Fibroblast of gingiva (primary cell): ENCODE data around the gene GLOD4.
"Not testable (repeated sequence)": the region's sequence is repeated elsewhere in the genome, so short reads cannot be mapped to it uniquely, and the experiment has no call there.

Experiments
- DNase-seq: peaks from one replicate; pipeline ENCODE4 v3.0.0-alpha.2; 2011; ENCODE audit warnings: low read depth

GLOD4 gene, protein sequence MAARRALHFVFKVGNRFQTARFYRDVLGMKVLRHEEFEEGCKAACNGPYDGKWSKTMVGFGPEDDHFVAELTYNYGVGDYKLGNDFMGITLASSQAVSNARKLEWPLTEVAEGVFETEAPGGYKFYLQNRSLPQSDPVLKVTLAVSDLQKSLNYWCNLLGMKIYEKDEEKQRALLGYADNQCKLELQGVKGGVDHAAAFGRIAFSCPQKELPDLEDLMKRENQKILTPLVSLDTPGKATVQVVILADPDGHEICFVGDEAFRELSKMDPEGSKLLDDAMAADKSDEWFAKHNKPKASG

DNA sequence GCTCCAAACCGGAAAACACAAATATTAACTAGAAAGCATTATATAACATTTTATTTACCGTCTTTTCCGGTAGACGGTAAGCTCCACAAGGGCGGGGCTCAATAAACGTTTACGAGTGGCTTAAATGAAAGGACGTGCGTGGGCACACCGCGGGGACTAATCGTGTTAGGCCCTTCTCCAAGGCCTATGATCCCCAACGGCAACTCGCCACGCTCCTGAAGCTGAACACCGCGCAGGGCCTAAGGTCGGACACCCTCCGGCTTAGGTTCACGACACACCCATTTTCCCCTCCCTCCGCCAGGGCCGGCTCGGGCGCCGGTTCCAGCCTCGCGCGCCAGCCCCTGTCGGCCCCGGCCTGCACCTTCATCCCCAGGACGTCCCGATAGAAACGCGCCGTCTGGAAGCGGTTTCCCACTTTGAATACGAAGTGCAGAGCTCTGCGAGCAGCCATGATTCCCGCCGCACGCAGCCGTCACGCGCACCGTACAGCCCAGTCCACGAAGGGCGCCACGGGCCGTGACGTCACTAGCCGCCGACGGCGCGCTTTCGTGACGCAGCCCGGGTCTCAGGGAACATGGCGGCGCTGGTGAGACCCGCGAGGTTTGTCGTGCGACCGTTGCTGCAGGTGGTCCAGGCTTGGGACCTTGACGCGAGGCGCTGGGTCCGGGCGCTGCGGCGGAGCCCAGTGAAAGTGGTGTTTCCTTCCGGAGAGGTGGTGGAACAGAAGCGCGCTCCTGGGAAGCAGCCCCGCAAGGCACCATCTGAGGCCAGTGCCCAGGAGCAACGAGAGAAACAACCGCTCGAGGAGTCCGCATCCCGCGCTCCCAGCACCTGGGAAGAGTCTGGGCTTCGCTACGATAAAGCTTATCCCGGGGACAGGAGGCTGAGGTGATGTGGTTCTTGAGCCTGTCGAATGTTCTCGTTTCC, at the start of gene GLOD4, which contains the start of gene MRM3:
TSS of gene GLOD4 (minus strand) at position 476 of the 927 bp plus-strand sequence. CDS start at position 451, 25 bp downstream.
TSS of gene MRM3 (plus strand) at position 549 of the 927 bp plus-strand sequence. CDS start at position 575, 26 bp downstream.
- DNase-seq: peak; percentile 80

DNA sequence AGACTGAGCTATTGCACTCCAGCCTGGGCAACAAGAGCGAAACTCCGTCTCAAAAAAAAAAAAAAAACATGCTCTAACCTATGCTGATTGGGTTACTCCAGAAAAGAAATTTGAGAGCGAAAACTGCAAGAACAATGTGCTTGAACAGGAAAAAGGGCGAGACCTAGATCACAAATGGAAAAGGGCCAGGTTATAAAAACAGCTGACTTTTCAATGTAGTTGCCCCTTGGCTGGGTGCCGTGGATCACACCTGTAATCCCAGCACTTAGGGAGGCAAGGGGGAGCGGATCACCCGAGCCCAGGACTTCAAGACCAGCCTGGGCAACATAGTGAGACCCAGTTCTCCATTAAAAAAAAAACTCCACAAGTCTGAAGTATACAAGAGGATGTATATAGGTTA, 48.9 kb upstream of the GLOD4 start:
- no peak for DNase-seq

DNA sequence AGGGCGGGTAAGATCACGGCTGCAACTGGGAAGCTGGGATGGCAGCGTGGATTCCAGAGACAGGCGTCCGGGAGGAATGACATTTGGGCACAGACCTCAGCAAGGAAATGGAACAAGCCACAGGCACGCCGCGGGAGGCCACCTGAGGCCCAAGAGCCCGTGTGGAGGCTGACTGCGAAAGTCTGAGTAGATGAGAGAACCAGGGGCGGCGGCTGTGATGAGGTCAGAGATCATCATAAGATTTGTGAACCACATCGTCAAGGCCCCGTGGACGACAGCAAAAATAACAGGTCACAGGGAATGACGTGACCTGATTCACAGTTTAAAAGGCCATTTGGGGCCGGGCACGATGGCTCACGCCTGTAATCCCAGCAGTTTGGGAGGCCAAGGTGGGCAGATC, 48.3 kb upstream of the GLOD4 start:
- DNase-seq: no peak

DNA sequence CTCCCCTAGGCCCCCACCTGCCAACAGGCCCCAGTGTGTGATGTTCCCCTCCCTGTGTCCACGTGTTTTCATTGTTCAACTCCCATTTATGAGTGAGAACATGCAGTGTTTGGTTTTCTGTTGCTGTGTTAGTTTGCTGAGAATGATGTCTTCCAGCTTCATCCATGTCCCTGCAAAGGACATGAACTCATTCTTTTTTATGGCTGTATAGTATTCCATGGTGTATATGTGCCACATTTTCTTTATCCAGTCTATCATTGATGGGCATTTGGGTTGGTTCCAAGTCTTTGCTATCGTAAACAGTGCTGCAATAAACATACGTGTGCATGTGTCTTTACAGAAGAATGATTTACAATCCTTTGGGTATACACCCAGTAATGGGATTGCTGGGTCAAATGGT, 47.5 kb upstream of the GLOD4 start:
- not testable (repeated sequence) for DNase-seq

DNA sequence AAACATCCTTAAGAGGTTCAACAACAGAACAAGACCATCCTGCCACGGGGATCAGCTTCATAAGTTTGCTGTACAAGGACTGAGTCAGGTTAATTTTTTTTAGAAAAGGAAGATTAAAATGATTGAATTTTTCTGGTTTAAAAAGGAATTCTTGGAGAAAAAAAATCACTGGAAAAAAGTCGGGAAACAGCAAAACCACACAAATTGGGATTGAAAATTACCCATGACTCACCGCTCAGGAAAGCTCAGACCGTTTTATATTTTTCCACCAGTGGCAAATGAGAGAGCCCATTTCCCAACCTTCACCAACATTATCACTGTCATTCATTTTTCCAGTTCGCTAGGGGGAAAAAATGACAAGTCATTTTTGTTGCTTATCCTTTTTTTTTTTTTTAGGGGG, 46.7 kb upstream of the GLOD4 start:
- DNase-seq: no peak

DNA sequence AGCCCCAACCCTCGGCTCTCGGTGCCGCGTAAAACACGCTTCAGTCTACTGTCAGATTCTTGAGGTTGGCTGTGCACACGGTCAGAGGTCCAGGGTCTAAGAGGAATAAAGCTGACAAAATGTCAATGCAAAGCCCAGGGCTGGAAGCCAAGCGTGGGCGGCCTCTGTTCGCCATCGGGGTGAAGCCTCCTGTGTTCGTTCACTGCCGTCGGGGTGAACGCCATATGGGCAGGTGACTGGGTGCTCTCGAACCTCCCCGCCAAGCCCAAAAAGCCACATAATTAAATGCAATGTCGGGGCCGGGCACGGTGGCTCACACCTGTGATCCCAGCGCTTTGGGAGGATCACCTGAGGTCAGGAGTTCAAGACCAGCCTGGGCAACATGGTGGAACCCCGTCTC, 44.7 kb upstream of the GLOD4 start:
- no peak for DNase-seq

DNA sequence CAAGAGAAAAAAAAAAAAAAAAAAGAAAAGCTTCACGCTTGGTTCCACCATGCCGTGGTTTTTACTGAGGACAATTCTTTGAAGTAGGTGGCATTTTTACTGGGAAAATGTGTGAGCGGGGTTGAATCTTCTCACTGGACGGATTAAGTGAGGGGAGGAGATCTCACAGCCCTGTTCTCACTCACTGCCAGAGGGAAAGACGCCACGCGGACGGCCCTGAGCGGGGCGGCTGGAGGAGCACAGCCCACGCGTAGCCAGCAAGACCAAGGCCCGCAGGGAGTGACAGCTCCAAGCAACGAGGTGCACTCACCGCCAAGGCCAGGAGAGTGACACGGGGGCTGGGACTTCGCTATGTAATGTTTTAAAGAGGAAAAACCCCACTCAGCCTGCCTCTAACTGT, 43.1 kb upstream of the GLOD4 start:
- DNase-seq: no peak

DNA sequence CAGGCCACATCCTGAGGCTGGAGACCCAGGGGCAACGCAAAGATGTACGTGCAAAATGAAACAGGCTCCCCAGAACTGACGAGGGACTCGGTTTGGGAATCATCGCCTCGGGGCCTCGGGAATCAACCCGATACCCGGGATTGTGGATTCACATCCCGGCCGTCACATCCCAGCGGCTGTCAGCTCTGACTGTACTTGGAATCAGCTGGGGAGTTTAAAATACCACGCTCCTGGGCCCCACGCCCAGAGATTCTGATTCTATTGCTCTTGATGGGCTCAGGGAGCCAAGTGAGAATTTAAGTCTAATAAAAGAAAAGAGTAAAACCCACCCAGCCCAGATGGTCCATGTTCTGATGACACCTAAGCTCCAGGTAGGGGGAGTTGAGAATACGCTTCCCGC, 42.3 kb upstream of the GLOD4 start:
- DNase-seq: no peak

DNA sequence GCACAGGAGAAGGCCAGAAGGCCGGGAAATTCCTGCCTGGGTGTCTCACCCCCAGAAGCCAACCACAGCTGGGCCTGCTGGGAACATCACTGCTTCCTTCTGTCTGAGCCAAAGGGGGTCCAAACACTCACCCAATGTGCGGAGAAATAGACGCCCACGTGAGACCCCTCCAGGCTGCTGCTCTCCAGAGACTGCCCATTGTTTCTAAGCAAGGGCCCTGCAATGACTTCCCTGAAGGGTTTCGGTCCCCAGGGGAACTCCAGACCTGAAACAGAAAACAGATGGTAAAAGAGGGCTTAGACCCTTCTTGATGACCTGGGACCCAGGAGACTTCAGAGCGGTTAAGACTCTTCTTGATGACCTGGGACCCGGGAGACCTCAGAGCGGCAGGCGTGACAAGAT, 41.4 kb upstream of the GLOD4 start:
- no peak for DNase-seq

DNA sequence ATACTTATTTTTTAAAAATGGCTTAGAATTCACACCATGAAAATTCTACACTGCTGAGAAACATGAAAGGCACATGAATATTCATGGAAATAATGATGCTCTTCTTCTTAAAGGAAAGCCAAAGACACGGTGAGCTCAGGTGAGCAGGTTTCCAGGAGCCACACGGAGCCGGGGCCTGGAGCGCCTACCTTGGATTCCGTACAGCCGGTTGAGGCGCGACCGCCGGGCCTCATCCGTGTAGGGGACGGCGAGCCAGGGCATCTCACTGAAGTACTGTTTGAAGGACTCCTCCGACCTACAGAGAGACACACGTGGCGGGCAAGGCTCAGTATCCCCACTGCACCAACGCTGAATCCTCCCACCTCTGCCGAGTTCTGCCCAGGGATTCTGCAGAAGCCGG, 37.2 kb upstream of the GLOD4 start:
- DNase-seq: no peak

DNA sequence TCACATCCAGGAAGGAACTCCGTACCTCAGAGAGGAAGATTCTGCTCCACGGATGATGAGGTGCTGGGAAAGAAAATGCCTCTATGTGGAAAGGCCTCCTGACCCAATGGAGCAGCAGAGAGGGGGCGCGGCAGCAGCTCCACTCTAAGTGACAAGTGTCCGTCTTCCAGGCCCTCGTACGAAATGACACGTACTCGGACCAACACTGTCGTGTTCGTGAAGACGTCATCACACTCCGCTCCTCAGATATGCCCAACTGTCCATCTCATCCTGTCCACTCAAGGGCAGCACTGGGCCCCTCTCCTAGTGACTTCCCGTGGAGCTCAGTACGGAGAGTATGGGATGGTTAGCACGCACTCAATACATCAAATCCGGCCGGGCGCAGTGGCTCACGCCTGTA, 32.3 kb upstream of the GLOD4 start:
- no peak for DNase-seq

DNA sequence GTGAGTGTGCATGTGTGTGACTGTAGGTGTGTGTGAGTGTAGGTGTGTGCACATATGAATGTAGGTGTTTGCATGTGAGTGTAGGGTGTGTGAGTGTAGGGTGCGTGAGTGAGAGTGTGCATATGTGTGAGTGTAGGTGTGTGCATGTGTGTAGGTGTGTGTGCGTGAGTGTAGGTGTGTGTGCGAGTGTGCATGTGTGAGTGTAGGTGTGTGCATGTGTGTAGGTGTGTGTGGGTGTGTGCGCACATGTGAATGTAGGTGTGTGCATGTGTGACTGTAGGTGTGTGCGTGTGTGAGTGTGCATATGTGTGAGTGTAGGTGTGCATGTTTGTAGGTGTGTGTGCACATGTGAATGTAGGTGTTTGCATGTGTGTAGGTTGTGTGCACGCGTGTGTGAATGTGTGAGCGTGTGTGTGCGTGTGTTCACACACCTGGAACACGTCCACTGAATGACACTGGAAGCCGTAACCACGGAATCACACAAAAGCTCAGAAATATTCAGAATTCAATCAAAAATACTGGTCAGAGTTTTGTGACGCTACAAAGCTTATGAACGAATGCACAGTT, 30.6 kb upstream of the GLOD4 start:
- DNase-seq: no peak

DNA sequence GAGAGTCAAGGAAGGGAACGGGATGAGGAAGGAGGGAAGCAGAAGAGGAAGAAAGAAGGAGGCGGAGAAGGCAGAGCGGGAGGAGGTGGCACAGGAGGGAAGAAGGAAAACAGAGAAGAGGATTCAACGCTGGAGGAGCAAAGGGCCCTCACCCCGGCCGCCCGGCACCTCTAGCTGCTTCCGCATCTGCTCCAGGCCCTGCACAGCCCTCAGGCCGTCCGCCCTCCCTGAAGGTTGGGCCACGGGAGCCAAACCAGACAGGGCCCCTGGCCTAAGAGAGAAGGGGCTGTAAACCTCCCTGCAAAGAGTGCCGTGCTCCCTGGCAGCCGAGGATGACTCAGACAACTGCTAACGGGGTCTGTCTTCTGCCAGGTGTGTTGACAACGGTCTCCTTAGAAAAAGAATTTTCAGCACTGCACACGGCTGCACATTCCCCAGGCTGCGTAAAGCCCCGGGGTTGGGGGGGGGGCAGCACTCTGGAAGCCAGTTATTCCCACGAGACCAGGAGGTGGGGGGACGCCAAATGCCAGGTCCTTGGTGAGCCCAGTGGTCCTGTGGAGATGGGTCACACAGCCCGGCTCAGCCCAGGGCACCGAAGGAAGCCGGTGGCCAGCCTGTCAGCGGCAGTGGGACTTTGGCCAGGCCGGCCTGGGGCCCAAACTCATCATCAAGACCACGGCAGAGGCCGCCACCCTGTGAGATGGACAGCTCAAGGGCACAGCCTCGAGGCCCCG, 29.1 kb upstream of the GLOD4 start:
- DNase-seq: no peak

DNA sequence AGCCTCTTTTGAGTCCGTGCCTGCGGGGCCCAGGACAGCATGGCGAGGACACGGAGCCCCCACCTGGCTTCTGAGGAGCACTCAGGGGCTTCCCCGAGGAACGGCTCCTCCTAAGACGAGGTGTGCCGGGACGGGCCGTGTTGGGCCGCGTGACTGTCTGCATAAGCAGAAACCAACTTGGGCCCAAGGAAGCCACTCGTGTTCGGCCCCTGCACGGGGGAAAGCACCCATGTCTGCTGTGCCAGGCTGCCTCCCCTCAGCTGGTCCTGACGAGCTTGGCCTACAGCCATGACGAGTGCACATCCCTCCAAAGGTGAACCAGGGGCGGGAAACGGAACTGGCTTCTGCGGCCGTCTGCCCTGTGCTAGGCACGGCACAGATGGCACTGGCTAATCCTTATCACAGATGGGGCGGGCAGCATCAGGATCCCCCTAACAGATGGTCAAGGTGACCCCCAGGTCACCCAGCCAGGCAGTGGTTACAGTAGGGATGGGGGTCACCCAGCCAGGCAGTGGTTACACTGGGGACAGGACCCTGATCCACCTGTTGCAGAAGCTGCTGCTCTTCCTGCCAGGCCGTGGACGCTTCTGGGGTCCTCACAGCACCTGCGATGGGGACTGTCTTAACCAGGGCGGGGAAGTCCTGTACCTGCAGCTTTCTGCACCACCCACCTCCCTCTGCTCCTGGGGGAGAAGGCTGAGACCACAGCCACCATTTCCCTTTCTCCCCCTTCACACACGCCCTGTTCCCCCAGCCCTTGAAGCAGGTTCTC, 25.6 kb upstream of the GLOD4 start:
- no peak for DNase-seq

DNA sequence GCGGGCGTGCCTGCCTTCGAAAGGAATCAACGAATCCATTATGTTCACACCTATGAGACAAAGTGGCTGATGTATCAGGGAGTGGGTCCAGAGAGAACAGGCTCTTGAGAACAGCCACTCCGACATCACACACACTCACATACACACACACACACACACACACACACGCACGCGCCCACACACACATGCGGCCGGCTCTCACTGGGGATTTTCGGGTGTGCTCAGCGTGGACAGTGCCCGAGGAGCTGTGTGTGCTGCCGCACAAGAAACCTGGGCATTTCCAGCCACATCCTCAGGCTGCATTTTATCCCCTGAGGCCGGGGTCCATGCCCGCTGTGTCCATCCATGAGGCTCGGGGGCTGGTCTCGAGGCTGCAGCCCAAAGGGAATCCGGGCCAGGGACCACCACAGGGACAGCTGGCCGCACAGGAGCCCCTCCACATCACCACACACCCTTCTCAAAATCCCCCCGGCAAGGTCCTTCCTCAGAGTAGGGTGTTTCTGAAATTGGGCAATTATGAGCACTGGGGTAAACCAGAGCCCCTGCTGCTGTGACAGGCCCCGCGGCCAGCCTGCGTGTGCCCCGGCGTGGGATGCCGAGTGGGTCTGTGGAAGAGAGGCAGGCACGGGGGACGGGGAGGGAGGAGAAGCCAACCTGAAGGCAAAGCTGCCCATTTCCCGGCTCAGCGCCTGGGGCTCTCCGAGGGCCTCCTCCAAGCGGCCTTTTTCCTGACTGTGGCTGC, 24.9 kb upstream of the GLOD4 start:
- no peak for DNase-seq

DNA sequence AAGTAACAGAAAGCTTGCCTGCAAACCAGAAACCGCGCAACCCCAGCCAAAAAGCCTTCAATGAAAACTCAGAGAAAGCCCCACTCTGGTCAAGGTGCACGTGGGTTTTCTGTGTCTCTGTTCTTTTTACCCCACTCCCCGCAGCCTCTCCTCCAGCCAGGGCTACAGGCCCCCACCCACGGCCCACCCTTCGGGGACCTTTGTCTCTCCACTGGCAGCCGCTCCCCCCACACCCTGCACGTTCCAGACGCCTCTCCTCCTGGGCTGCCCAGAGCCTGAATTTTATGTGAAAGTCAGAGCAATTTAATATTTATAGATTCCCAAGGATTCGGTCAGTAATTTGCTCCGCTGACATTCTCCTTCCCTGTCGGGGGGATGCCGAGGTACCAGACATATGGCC, 24.3 kb upstream of the GLOD4 start:
- no peak for DNase-seq

DNA sequence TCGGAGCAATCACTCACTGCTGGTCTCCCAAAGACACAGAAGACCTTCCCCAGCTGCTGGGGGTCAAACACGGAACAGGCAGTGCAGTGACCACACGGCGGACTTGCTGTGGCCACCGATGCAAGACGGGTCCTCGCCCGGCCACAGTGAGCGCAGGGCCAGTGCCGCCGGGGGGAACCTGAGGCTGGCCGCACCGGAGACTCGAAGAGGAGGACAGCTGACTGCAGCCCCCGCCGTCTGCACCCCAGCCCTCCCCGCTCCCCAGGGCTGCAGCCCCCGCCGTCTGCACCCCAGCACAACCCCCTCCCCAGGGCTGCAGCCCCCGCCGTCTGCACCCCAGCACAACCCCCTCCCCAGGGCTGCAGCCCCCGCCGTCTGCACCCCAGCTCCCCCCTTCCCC, 23.8 kb upstream of the GLOD4 start:
- DNase-seq: not testable (repeated sequence)

DNA sequence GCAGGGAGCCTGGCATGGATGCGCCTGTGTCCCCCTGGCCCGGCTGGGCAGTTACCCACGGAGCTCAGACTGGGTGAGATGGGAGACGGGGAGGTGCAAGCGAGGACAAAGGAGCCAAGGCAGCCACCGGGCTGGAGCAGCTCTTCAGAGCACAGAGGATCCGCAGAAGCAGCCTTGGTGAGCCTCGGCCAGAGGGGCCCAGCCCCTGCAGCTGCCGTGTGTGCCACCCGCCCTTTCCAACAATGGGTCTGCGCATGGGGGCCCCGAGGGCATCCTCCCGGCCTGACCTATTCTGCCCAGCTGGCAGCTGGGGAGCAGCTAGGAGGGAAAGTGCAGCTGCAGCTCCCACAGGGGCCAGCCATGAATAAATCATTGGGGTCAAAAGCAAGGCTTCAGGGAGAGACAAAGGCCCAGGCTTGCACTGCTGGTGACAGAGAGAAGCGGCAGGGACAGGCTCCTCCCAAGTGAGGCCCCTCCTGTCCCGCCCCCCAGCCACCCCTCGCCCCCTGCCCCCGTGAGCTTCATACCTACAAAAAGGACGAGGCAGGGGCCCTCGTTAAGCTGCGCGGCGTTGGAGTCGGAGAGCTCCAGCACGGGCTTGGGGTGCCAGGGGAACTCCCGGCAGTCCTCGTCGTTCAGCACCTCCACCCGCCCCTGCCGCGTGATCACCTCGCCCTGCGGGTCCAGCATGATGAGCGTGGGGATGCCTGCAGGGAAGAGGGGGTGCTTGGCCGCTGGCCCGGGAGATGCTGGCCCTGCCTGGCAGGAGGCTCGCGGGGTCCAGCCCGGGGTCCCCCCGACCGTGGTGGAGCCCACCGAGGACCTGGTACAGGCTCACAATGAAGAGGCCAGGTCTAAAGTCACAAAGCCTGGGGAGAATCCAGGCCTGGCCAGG, 22.7 kb upstream of the GLOD4 start:
- no peak for DNase-seq
